Breast epithelium (tissue), 4 donors: ENCODE measurements around the gene SLC6A3. TPM values are rescaled to one million over a fixed set of nuclear protein-coding genes. Genes with fewer than 3 reads are reported as not detected.

Experiments
- DNase-seq, 2 donors: peaks; one replicate each; pipeline ENCODE4 v3.0.0-alpha.2; 2019; ENCODE audit warnings: low spot score in 2 of 2
- H3K27ac ChIP-seq, 2 donors: fragments of 200-600 bp; sonication (generic) in 1 of 2; one replicate each; pipeline ENCODE4 v1.5.1; 2016 to 2019; ENCODE audit warnings: mild to moderate bottlenecking in 1 of 2
- H3K27me3 ChIP-seq, 2 donors: fragments of 200-600 bp; sonication (generic) in 1 of 2; one replicate each; pipeline versions ENCODE4 v1.5.1 to v1.6.0; 2017 to 2019; ENCODE audit warnings: control low read depth in 1 of 2, mild to moderate bottlenecking in 1 of 2
- H3K36me3 ChIP-seq: fragments of 200-600 bp; one replicate; pipeline ENCODE4 v1.5.1; 2019
- H3K4me1 ChIP-seq, 2 donors: fragments of 200-600 bp; sonication (generic); one replicate each; pipeline ENCODE4 v1.5.1; 2016 to 2019; ENCODE audit warnings: control low read depth in 1 of 2
- H3K4me3 ChIP-seq, 3 donors: fragments of 200-600 bp; sonication (generic); 1 replicate in 2 of 3; 2 replicates in 1 of 3; pipeline ENCODE4 v1.5.1; 2016 to 2019; ENCODE audit warnings: mild to moderate bottlenecking in 3 of 3, moderate library complexity in 2 of 3
- H3K9me3 ChIP-seq, 2 donors: fragments of 200-600 bp; sonication (generic) in 1 of 2; one replicate each; pipeline ENCODE4 v1.5.1; 2016 to 2019; ENCODE audit warnings: control low read depth in 1 of 2
- CTCF ChIP-seq, 3 donors: fragments of 450-650 bp; IDR thresholded peaks; one replicate each; pipeline ENCODE4 v1.5.1; 2016 to 2017; ENCODE audit warnings: antibody characterized with exemption in 3 of 3, mild to moderate bottlenecking in 3 of 3, moderate library complexity in 3 of 3
- POLR2A ChIP-seq: fragments of 450-650 bp; IDR thresholded peaks from one replicate; pipeline ENCODE4 v1.6.1; 2016; ENCODE audit warnings: antibody characterized with exemption, mild to moderate bottlenecking, moderate library complexity
- POLR2AphosphoS5 ChIP-seq, 3 donors: sonication (generic); formaldehyde crosslinking; IDR thresholded peaks; one replicate each; pipeline ENCODE4 v1.6.1; 2017; ENCODE audit warnings: antibody characterized with exemption in 3 of 3
- intact Hi-C: fragments of 100-400 bp; cut with DNase I; formaldehyde crosslinking; loops from one replicate; pipeline ENCODE4 v1.15.1; 2023; ENCODE audit warnings: low total_unique reads
- total RNA-seq, 3 donors: library from RNA; depleted of rRNA; stranded (reverse); fragments of >200 nt; gene quantifications; one replicate each; pipeline ENCODE4 v1.1.0, GENCODE V29; 2016

SLC6A3 gene
- total RNA-seq, 3 donors from 2014 or later = under 0.01 to 0.32 (median 0.15) TPM

GRCh38 chr5:1366514-1366913 lies 78.7 kb downstream of the SLC6A3 start:
- no peak overlapping the region for H3K4me3 ChIP-seq
- intact Hi-C loops = loop anchor here (5.0 kb wide), 1 partner anchor 694 kb away; no protein-coding TSS in a partner anchor
- H3K9me3 ChIP-seq = no peaks in the 10 kb centered on the region
- H3K4me1 ChIP-seq = no peaks in the 10 kb centered on the region
- DNase-seq = no peak
- H3K27me3 ChIP-seq = peaks cover 0 to 51% of the 10 kb centered on the region in 2 donors
- TF ChIP-seq CTCF (IDR thresholded peaks at IDR 0.05) (no peak), POLR2A (no peak), POLR2AphosphoS5 (IDR thresholded peaks at IDR 0.05) (no peak)
- H3K36me3 ChIP-seq = no peaks in the 10 kb centered on the region
- no peak overlapping the region for H3K27ac ChIP-seq

GRCh38 chr5:1364211-1364610 lies 81.0 kb downstream of the SLC6A3 start:
- H3K27me3 ChIP-seq = peaks cover 0 to 68% of the 10 kb centered on the region in 2 donors
- no peaks in the 10 kb centered on the region for H3K36me3 ChIP-seq
- TF ChIP-seq CTCF (IDR thresholded peaks at IDR 0.05) = no peak
- no peak overlapping the region for H3K27ac ChIP-seq
- DNase-seq = no peak
- H3K4me1 ChIP-seq = no peaks in the 10 kb centered on the region
- no peak overlapping the region for H3K4me3 ChIP-seq
- no peaks in the 10 kb centered on the region for H3K9me3 ChIP-seq
- intact Hi-C loops = no loop called here

GRCh38 chr5:1363581-1363980 lies 81.7 kb downstream of the SLC6A3 start:
- peaks cover 0 to 75% of the 10 kb centered on the region in 2 donors for H3K27me3 ChIP-seq

GRCh38 chr5:1363160-1363559 lies 82.1 kb downstream of the SLC6A3 start:
- H3K9me3 ChIP-seq = no peaks in the 10 kb centered on the region
- intact Hi-C loops = no loop called here
- no peak overlapping the region for H3K27ac ChIP-seq
- TF ChIP-seq CTCF (IDR thresholded peaks at IDR 0.05) (no peak), POLR2A (no peak), POLR2AphosphoS5 (IDR thresholded peaks at IDR 0.05) (no peak)
- no peak for DNase-seq
- no peaks in the 10 kb centered on the region for H3K4me1 ChIP-seq
- no peak overlapping the region for H3K4me3 ChIP-seq
- no peaks in the 10 kb centered on the region for H3K36me3 ChIP-seq
- peaks cover 0 to 75% of the 10 kb centered on the region in 2 donors for H3K27me3 ChIP-seq

More at GRCh38 chr5:1363581-1363980, 81.7 kb downstream of the SLC6A3 start:
- intact Hi-C loops = no loop called here
- Histone ChIP-seq H3K36me3 (no peaks in the 10 kb centered on the region), H3K27ac (no peak overlapping the region), H3K4me1 (no peaks in the 10 kb centered on the region), H3K4me3 (no peak overlapping the region), H3K9me3 (no peaks in the 10 kb centered on the region)
- no peak for DNase-seq
- no peak for TF ChIP-seq POLR2A
- no peak for TF ChIP-seq POLR2AphosphoS5 (IDR thresholded peaks at IDR 0.05)
- TF ChIP-seq CTCF (IDR thresholded peaks at IDR 0.05) = no peak

- H3K4me1 ChIP-seq = no peaks in the 10 kb centered on the region
- intact Hi-C loops = no loop called here
- no peak for TF ChIP-seq POLR2AphosphoS5 (IDR thresholded peaks at IDR 0.05)
- TF ChIP-seq POLR2A = no peak
- TF ChIP-seq CTCF (IDR thresholded peaks at IDR 0.05) = no peak
- H3K9me3 ChIP-seq = no peaks in the 10 kb centered on the region
- H3K27ac ChIP-seq = no peak overlapping the region
- no peak for DNase-seq
- peaks cover 0 to 79% of the 10 kb centered on the region in 2 donors for H3K27me3 ChIP-seq
- no peaks in the 10 kb centered on the region for H3K36me3 ChIP-seq
- no peak overlapping the region for H3K4me3 ChIP-seq
Measured at GRCh38 chr5:1362242-1363015, 82.8 kb downstream of the SLC6A3 start.
